Vagina (tissue), 2 donors: Measurements from ENCODE around the gene CDH18. TPM values are rescaled to one million over a fixed set of nuclear protein-coding genes. Genes with fewer than 3 reads are reported as not detected.

Source experiments
- DNase-seq, 2 donors: peaks; one replicate each; pipeline ENCODE4 v3.0.0-alpha.2; 2017; ENCODE audit errors: extremely low spot score in 2 of 2
- H3K27ac ChIP-seq: fragments of 200-600 bp; sonication (generic); one replicate; pipeline ENCODE4 v1.5.1; 2019
- H3K27me3 ChIP-seq: fragments of 200-600 bp; sonication (generic); one replicate; pipeline ENCODE4 v1.5.1; 2019
- H3K36me3 ChIP-seq, 2 donors: fragments of 200-600 bp; sonication (generic); one replicate each; pipeline ENCODE4 v1.5.1; 2017 to 2019
- H3K4me1 ChIP-seq: fragments of 200-600 bp; sonication (generic); one replicate; pipeline ENCODE4 v1.5.1; 2019
- H3K4me3 ChIP-seq, 2 donors: fragments of 200-600 bp; sonication (generic); 1 replicate in 1 of 2; 2 replicates in 1 of 2; pipeline ENCODE4 v1.5.1; 2016 to 2019
- H3K9me3 ChIP-seq: fragments of 200-600 bp; sonication (generic); one replicate; pipeline ENCODE4 v1.5.1; 2019
- CTCF ChIP-seq, 3 experiments: fragments of 450-650 bp in 2 of 3; fragments of 200-600 bp in 1 of 3; sonication (generic) in 1 of 3; IDR thresholded peaks; one replicate each; pipeline ENCODE4 v1.5.1; 2017 to 2019; ENCODE audit warnings: antibody characterized with exemption in 3 of 3, mild to moderate bottlenecking in 2 of 3, moderate library complexity in 2 of 3
- POLR2A ChIP-seq, 2 donors: fragments of 450-650 bp; IDR thresholded peaks; one replicate each; pipeline ENCODE4 v1.6.1; 2017; ENCODE audit warnings: antibody characterized with exemption in 2 of 2, mild to moderate bottlenecking in 2 of 2, moderate library complexity in 2 of 2
- POLR2AphosphoS5 ChIP-seq, 2 donors: sonication (generic); formaldehyde crosslinking; IDR thresholded peaks; one replicate each; pipeline ENCODE4 v1.9.0; 2017; ENCODE audit warnings: antibody characterized with exemption in 2 of 2, mild to moderate bottlenecking in 2 of 2, low read depth in 1 of 2; ENCODE audit not compliant: insufficient read depth in 1 of 2
- intact Hi-C: fragments of 100-400 bp; cut with DNase I; formaldehyde crosslinking; loops from one replicate; pipeline ENCODE4 v1.15.1; 2023
- total RNA-seq: library from RNA; depleted of rRNA; stranded (reverse); fragments of >200 nt; gene quantifications from one replicate; pipeline ENCODE4 v1.2.3, GENCODE V29; 2016

Gene CDH18, protein sequence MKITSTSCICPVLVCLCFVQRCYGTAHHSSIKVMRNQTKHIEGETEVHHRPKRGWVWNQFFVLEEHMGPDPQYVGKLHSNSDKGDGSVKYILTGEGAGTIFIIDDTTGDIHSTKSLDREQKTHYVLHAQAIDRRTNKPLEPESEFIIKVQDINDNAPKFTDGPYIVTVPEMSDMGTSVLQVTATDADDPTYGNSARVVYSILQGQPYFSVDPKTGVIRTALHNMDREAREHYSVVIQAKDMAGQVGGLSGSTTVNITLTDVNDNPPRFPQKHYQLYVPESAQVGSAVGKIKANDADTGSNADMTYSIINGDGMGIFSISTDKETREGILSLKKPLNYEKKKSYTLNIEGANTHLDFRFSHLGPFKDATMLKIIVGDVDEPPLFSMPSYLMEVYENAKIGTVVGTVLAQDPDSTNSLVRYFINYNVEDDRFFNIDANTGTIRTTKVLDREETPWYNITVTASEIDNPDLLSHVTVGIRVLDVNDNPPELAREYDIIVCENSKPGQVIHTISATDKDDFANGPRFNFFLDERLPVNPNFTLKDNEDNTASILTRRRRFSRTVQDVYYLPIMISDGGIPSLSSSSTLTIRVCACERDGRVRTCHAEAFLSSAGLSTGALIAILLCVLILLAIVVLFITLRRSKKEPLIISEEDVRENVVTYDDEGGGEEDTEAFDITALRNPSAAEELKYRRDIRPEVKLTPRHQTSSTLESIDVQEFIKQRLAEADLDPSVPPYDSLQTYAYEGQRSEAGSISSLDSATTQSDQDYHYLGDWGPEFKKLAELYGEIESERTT
- not detected for total RNA-seq

DNA sequence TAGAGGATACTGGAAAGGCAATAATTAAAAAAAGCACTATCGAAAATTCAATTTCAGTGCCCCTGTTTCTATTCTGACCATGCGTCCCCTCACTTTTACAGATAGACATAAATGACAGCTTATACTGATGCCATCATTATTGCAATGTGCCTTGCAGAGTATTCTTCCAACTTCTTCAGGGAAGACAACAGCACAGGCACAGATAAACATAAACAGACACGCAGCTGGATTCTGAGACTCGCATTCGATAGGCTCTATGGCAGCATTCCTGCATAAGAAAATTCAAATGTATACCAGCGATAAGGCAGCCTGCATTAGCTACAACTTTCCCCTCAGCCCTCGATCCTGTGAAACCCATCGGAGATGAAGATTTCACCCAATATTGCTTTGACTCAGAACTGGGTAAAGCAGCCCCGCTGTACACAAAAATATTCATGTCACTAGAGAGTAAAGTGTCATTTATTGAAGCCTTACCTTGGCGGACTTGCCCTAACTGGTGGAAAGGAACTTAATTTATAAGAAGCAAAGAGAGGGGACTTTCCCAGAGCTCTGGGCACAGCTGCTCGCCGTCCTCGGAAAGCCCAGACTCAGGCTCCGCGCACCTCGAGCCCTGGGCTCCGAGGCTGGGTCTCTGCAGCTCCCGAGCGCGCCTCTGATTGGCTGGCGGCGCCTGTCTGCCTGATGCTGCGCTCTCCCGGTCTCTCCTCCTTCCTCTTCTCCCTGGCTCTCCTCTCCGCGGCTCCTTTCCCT lies at the start of gene CDH18:
Gene CDH18, minus strand, starts transcription at position 589 of the 750 bp plus-strand sequence. CDS start 149,214 bp downstream, outside the sequence.
- peaks cover 6% of the 10 kb centered on the region for H3K4me1 ChIP-seq
- DNase-seq, result no peak
- no peak within 1 kb of the TSS for H3K27ac ChIP-seq
- intact Hi-C loops, result no loop called here
- no peak for TF ChIP-seq POLR2AphosphoS5 (IDR thresholded peaks at IDR 0.05; ENCODE audit: insufficient read depth in 1 of 2, low read depth in 1 of 2)
- no peak for TF ChIP-seq POLR2A (IDR thresholded peaks at IDR 0.05)
- TF ChIP-seq CTCF (IDR thresholded peaks at IDR 0.05), result no peak
- no peaks in the 10 kb centered on the region for H3K27me3 ChIP-seq
- H3K4me3 ChIP-seq, result peak within 1 kb of the TSS in 1 of 2 donors; percentile 11
- no peaks in the 10 kb centered on the region for H3K9me3 ChIP-seq
- no peaks in the 10 kb centered on the region for H3K36me3 ChIP-seq

- intact Hi-C loops, result no loop called here
- DNase-seq, result no peak
- Histone ChIP-seq H3K9me3 (no peaks in the 10 kb centered on the region), H3K36me3 (no peaks in the 10 kb centered on the region), H3K27me3 (no peaks in the 10 kb centered on the region), H3K27ac (no peak overlapping the region), H3K4me1 (no peaks in the 10 kb centered on the region), H3K4me3 (no peak overlapping the region)
- TF ChIP-seq CTCF (IDR thresholded peaks at IDR 0.05) (no peak), POLR2AphosphoS5 (IDR thresholded peaks at IDR 0.05; ENCODE audit: insufficient read depth in 1 of 2, low read depth in 1 of 2) (no peak), POLR2A (IDR thresholded peaks at IDR 0.05) (no peak)
Observed at GRCh38 chr5:20034717-20035116, 46.7 kb upstream of the CDH18 start.

DNA sequence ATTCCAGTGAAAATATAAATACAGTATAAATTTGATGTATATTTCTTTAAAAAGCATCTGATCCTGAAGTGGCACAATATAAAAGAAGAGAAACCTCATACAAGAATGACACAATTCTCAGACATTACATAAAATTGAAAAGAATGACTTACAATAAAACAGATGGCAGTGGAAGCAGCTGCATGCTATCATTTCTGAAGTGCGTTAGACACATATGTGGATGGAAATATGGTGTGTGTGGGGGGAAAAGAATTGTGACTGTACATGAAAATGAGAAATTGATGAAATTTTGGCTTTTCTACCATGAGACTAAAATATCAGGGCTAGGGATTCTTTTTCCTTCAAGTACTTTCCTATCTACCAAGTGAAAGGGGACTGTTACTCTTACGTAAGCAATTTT lies 45.9 kb upstream of the CDH18 start:
- no peak for DNase-seq
- Histone ChIP-seq H3K4me3 (no peak overlapping the region), H3K27me3 (no peaks in the 10 kb centered on the region), H3K27ac (no peak overlapping the region), H3K9me3 (no peaks in the 10 kb centered on the region), H3K4me1 (no peaks in the 10 kb centered on the region), H3K36me3 (no peaks in the 10 kb centered on the region)
- TF ChIP-seq POLR2A (IDR thresholded peaks at IDR 0.05) (no peak), CTCF (IDR thresholded peaks at IDR 0.05) (no peak), POLR2AphosphoS5 (IDR thresholded peaks at IDR 0.05; ENCODE audit: insufficient read depth in 1 of 2, low read depth in 1 of 2) (no peak)
- intact Hi-C loops, result no loop called here

- intact Hi-C loops, result no loop called here
- no peaks in the 10 kb centered on the region for H3K27me3 ChIP-seq
- no peak overlapping the region for H3K27ac ChIP-seq
- TF ChIP-seq CTCF (IDR thresholded peaks at IDR 0.05), result no peak
- no peak overlapping the region for H3K4me3 ChIP-seq
- no peaks in the 10 kb centered on the region for H3K36me3 ChIP-seq
- H3K9me3 ChIP-seq, result no peaks in the 10 kb centered on the region
- DNase-seq, result no peak
- no peaks in the 10 kb centered on the region for H3K4me1 ChIP-seq
Observed at GRCh38 chr5:20032896-20033295, 44.9 kb upstream of the CDH18 start.
